Activated naive CD4-positive, alpha-beta T cell (primary cell): ENCODE results near the gene ZDHHC18.
"Not testable (repeated sequence)": the region's sequence is repeated elsewhere in the genome, so short reads cannot be mapped to it uniquely, and the experiment has no call there.

Experiments
- DNase-seq, 4 experiments: peaks; one replicate each; lab custom pipeline; 2025; lab: John Stamatoyannopoulos, UW

The ZDHHC18 gene

GRCh38 chr1:26858160-26858559, 31.7 kb downstream of the ZDHHC18 start:
- no peak for DNase-seq

GRCh38 chr1:26858891-26859640, 32.6 kb downstream of the ZDHHC18 start:
- DNase-seq = no peak

- no peak for DNase-seq
Observed at GRCh38 chr1:26861286-26861701, 34.8 kb downstream of the ZDHHC18 start.

- no peak for DNase-seq
Observed at GRCh38 chr1:26861889-26862378, 35.4 kb downstream of the ZDHHC18 start.

DNA sequence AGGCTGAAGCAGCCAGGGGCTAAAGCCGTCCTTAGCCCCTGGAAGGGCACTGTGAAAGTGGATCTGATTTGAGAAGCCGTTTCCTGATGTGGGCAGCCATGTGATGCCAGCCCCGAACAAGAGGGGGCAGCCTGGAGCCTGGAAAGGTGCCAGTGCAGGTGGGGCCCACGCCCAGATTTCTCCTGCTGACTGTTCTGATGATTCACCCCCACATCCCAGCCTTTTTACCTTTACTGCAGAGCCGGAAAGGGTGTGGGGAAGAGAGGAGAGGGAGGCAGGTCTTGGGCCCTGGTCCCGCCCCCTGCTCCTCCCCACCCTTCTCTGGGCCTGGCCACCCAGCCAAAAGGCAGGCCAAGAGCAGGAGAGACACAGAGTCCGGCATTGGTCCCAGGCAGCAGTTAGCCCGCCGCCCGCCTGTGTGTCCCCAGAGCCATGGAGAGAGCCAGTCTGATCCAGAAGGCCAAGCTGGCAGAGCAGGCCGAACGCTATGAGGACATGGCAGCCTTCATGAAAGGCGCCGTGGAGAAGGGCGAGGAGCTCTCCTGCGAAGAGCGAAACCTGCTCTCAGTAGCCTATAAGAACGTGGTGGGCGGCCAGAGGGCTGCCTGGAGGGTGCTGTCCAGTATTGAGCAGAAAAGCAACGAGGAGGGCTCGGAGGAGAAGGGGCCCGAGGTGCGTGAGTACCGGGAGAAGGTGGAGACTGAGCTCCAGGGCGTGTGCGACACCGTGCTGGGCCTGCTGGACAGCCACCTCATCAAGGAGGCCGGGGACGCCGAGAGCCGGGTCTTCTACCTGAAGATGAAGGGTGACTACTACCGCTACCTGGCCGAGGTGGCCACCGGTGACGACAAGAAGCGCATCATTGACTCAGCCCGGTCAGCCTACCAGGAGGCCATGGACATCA, 36.5 kb downstream of the ZDHHC18 start, which contains the start of gene SFN:
Gene SFN (plus strand): TSS at position 369 of the 904 bp plus-strand sequence. CDS start 64 bp downstream, at position 433.
- peak in 1 of 4 experiments; percentile 30 for DNase-seq

- DNase-seq = no peak
Observed at GRCh38 chr1:26863685-26864077, 37.2 kb downstream of the ZDHHC18 start.

- peak; percentile 73 to 91 (median 83) for DNase-seq
Observed at GRCh38 chr1:26864610-26865480, 38.4 kb downstream of the ZDHHC18 start.

- not testable (repeated sequence) for DNase-seq
Observed at GRCh38 chr1:26873097-26873496, 46.6 kb downstream of the ZDHHC18 start.

GRCh38 chr1:26874896-26875295, 48.4 kb downstream of the ZDHHC18 start:
- no peak for DNase-seq

DNA sequence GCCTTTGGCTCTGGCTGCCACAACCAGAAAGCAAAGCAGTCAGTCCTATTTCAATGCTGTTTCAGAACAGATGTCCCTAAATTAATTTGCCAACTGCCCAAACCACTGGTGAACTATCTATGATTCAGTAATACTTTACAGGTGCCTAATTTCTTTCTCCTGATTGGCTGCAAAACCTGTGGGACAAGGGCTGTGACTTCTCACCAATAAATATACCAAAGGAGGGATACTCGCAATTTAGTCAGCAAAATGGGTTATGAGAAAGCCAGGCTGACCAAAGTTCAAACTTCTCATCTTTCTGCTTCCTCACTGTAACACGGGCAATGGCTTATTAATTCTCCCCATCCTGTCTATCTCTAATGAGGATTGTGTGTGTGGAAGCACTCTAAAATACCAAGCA, 50.8 kb downstream of the ZDHHC18 start:
- DNase-seq = no peak

GRCh38 chr1:26879793-26880192, 53.3 kb downstream of the ZDHHC18 start:
- DNase-seq = no peak

GRCh38 chr1:26881611-26882010, 55.1 kb downstream of the ZDHHC18 start:
- DNase-seq = not testable (repeated sequence)

GRCh38 chr1:26882696-26883463, 56.4 kb downstream of the ZDHHC18 start:
- no peak for DNase-seq

- DNase-seq = no peak
Observed at GRCh38 chr1:26887125-26887524, 60.6 kb downstream of the ZDHHC18 start.

DNA sequence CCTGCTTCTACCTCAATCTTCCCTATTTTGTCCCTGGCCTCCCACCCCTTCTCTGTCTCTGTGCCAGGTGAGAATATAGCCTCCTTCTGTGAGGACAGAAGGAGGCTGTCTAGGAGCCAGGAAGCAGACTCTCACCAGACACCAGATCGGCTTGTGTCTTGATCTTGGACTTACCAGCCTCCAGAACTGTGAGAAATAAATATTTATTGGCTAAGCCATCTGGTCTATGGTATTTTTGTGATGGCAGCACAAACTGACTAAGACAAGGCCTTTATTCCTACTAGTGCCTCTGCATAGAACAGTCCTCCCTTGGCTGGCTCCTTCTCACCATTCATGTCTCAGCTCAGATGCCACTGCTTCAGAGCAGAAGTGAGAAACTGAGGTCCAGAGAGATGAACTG, 61.7 kb downstream of the ZDHHC18 start:
- no peak for DNase-seq

- DNase-seq = peak; percentile 28 to 72 (median 44)
Observed at GRCh38 chr1:26889551-26890466, 63.3 kb downstream of the ZDHHC18 start, which contains the start of gene GPN2. GPN2 (minus strand) TSS chr1:26890283; CDS start chr1:26890096, 187 bp downstream.

DNA sequence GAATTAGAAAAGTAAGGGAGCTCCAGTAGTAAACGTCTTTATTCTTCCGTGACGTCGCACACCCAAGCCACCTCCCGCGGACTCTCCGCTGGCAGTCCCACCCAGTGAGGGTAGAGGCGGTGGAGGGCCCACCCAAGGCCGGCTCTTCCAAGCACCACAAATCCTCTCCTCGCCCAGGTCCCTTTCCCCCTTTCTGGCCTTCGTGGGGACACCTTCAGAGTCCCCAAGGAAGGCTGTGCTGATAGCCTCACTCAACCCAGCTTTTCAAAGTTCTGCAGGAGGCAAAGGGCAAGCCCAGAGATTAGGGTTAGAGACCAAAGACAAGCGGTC, 63.9 kb downstream of the ZDHHC18 start:
- no peak for DNase-seq

DNA sequence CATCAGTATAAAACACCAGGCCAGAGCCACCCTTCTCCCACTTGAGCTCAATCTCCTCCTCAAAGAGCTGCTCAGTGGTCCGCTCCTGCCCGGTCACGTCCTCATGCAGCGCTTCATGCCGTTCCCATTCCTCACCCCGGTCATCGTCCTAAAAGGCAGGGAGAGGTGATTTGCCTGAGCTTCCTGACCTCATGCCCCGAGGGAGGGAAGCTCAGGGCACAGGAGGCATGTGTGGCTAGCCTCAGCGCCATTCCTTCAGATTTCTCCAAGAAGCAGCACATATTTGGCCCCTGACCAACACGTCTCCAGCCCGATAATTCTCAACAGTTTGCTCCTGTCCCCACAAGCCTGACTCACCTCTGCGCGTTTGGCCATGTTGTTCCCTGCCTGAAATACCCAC, 67.8 kb downstream of the ZDHHC18 start:
- no peak for DNase-seq

- no peak for DNase-seq
Observed at GRCh38 chr1:26897351-26897750, 70.9 kb downstream of the ZDHHC18 start.
